Activated CD8-positive, alpha-beta T cell treated with anti-CD3 and anti-CD28 coated beads for 36 hours (primary cell): ENCODE measurements around the gene RBM47. TPM values are rescaled to one million over a fixed set of nuclear protein-coding genes. Genes with fewer than 3 reads are reported as not detected.

Experiments
- ATAC-seq: fragments of 200-7000 bp; cut with Tn5 transposase; one replicate; pipeline ENCODE4 v1.10.0; 2021; ENCODE audit warnings: mild to moderate bottlenecking, moderate library complexity
- CTCF ChIA-PET: fragments of 350-600 bp; sonication (Branson Sonifier 250); formaldehyde crosslinking; loops from one replicate; lab custom pipeline; 2021; ENCODE audit warnings: antibody characterized with exemption; lab: Charles Lee
- POLR2A ChIA-PET: fragments of 350-600 bp; sonication (Branson Sonifier 250); formaldehyde crosslinking; loops from one replicate; lab custom pipeline; 2021; ENCODE audit warnings: antibody characterized with exemption; lab: Charles Lee
- DNase-seq: peaks from one replicate; pipeline ENCODE4 v3.0.0-alpha.2; 2020
- H3K27ac Mint-ChIP-seq: one replicate; pipeline ENCODE4 v1.8.0; 2021; ENCODE audit warnings: mild to moderate bottlenecking, mixed read lengths
- H3K27me3 Mint-ChIP-seq: one replicate; pipeline ENCODE4 v1.8.0; 2021; ENCODE audit warnings: mixed read lengths
- H3K36me3 Mint-ChIP-seq: one replicate; pipeline ENCODE4 v1.8.0; 2021; ENCODE audit warnings: low read depth, mixed read lengths
- H3K4me1 Mint-ChIP-seq: one replicate; pipeline ENCODE4 v1.8.0; 2021; ENCODE audit warnings: low read depth, mixed read lengths
- H3K4me3 Mint-ChIP-seq: one replicate; pipeline ENCODE4 v1.8.0; 2021; ENCODE audit warnings: mild to moderate bottlenecking, moderate library complexity, mixed read lengths
- H3K9me3 Mint-ChIP-seq: one replicate; pipeline ENCODE4 v1.8.0; 2021; ENCODE audit warnings: mixed read lengths
- intact Hi-C: fragments of 100-400 bp; cut with micrococcal nuclease; formaldehyde crosslinking; loops from one replicate; pipeline ENCODE4 v1.10.0; 2022
- total RNA-seq, 2 experiments: library from RNA; stranded (reverse); gene quantifications; one replicate each; pipeline ENCODE4 v1.2.3, GENCODE V29; 2021
- TF ChIP-seq, protein P1 (sequence below): fragments of 200-600 bp; IDR thresholded peaks from one replicate; pipeline ENCODE4 v1.8.0; 2022; ENCODE audit warnings: antibody characterized with exemption, mild to moderate bottlenecking

Gene RBM47
- total RNA-seq, 2 experiments from 2014 or later: 0.13 to 0.74 TPM

DNA sequence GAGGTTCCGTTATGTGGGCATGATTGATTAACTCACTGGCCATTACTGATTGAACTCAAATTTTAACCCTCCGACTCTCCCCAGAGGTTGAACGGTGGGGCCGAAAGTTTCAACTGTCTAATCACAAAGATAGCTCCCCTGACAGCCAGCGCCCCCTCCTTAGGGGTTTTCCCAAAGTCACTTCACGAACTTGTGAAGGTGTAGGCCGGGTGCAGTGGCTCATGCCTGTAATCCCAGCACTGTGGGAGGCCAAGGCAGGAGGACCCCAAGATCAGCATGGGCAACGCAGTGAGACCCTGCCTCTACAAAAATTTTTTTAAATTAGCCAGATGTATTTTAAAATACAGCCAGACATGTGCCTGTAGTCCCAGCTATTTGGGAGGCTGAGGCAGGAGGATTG lies 39.8 kb upstream of the RBM47 start:
- Mint-ChIP-seq H3K27me3 (peaks cover 2% of the 10 kb centered on the region), H3K4me3 (no peak overlapping the region), H3K9me3 (no peaks in the 10 kb centered on the region), H3K36me3 (no peaks in the 10 kb centered on the region), H3K4me1 (peaks cover 38% of the 10 kb centered on the region), H3K27ac (no peak overlapping the region)
- ATAC-seq: no peak
- POLR2A ChIA-PET: interaction anchor here (0.6 kb wide), 1 partner anchor 937 kb away, joined by 3 read pairs; no protein-coding TSS in a partner anchor
- TF ChIP-seq, protein P1, sequence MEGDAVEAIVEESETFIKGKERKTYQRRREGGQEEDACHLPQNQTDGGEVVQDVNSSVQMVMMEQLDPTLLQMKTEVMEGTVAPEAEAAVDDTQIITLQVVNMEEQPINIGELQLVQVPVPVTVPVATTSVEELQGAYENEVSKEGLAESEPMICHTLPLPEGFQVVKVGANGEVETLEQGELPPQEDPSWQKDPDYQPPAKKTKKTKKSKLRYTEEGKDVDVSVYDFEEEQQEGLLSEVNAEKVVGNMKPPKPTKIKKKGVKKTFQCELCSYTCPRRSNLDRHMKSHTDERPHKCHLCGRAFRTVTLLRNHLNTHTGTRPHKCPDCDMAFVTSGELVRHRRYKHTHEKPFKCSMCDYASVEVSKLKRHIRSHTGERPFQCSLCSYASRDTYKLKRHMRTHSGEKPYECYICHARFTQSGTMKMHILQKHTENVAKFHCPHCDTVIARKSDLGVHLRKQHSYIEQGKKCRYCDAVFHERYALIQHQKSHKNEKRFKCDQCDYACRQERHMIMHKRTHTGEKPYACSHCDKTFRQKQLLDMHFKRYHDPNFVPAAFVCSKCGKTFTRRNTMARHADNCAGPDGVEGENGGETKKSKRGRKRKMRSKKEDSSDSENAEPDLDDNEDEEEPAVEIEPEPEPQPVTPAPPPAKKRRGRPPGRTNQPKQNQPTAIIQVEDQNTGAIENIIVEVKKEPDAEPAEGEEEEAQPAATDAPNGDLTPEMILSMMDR: no peak
- DNase-seq: peak; percentile 28
- intact Hi-C loops: no loop called here
- CTCF ChIA-PET: interaction anchor here (1.3 kb wide), 1 partner anchor 174 kb away, joined by 3 read pairs; no protein-coding TSS in a partner anchor

DNA sequence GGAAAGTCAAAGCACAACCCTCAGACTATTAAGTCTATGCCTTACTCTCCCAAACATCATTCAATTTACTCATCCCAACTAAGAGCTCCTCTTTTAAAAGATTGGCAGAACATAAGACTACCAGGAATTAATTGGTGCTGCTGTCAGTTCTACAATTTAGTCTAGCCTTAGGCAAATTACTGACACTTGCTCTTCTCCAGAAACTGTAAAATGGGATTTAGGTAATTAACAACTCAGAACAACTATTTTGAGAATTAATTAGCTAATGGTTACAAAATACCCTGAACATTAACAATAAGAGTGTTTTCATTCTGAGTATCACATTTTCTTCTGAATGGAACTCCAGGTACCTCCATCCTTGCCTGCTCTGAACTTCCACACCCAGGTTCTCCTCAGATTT lies 36.2 kb upstream of the RBM47 start:
- intact Hi-C loops: no loop called here
- DNase-seq (no peak), ATAC-seq (no peak)
- ChIA-PET POLR2A (no interaction called here), CTCF (no interaction called here)
- Mint-ChIP-seq H3K4me1 (peaks cover 23% of the 10 kb centered on the region), H3K27me3 (peaks cover 1% of the 10 kb centered on the region), H3K4me3 (no peak overlapping the region), H3K36me3 (no peaks in the 10 kb centered on the region), H3K27ac (no peak overlapping the region), H3K9me3 (no peaks in the 10 kb centered on the region)
- TF ChIP-seq, protein P1: no peak

DNA sequence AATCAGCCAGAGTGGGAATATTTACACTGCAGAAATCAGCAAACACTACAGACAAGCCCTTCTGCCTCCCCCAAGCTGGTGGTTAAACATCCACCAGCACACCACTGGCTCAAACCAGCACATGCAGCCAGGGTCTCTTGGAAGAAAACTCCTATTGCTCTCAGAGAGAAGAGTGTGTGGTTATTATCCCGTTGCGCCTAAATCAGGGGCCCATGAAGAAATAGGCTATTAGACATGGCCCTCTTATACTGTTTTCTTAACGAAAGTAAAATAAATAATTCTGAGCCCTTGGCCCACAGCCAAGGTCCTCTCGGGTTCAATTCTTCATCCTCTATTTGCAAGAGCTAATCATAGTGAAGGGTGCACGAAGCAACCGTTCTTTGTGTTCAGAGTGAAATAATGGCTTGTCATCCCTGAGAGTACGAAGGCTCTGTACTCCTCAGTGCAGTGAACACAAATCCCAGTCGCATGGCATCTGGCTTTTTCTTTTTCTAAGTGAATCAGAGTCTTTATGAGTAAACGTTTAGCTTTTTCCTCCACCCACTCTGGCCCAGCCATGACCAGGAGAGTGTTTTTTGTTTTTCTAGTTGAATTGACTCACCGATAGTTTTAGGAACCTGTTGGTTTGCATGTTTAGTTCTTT lies 33.4 kb upstream of the RBM47 start:
- TF ChIP-seq, protein P1: no peak
- ATAC-seq: peak; percentile 74
- intact Hi-C loops: no loop called here
- H3K9me3 Mint-ChIP-seq: no peaks in the 10 kb centered on the region
- peaks cover 11% of the 10 kb centered on the region for H3K4me1 Mint-ChIP-seq
- CTCF ChIA-PET: interaction anchor here (0.8 to 1.2 kb wide), 2 partner anchors 15 to 109 kb away, joined by 3 read pairs; no protein-coding TSS in a partner anchor
- no peak overlapping the region for H3K27ac Mint-ChIP-seq
- POLR2A ChIA-PET: interaction anchor here (0.6 to 1.6 kb wide), 3 partner anchors 10 to 1118 kb away, joined by 3 to 4 read pairs (median 4); no protein-coding TSS in a partner anchor
- DNase-seq: peak; percentile 54
- H3K4me3 Mint-ChIP-seq: no peak overlapping the region
- no peaks in the 10 kb centered on the region for H3K36me3 Mint-ChIP-seq
- peaks cover 1% of the 10 kb centered on the region for H3K27me3 Mint-ChIP-seq

DNA sequence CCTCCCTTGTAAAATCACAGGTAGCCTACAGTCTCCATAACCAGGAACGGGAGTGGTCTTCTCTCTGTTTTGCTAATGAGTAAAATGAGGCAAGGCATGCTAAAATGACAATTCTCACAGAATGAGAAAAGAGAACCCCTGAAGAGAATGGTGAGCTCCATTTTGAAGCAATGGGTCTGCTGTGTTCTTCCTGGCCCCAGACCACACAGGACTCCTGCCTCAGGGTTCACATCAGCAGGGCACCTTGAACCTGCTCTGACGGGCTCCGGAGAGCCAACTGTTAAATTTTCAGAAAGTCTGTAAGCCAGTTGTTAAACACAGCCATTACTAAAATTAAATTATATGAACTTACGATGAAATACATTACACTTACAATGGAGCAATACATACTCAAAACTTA lies 32.1 kb upstream of the RBM47 start:
- Mint-ChIP-seq H3K9me3 (no peaks in the 10 kb centered on the region), H3K27me3 (peaks cover 1% of the 10 kb centered on the region), H3K36me3 (no peaks in the 10 kb centered on the region), H3K4me1 (peaks cover 7% of the 10 kb centered on the region), H3K4me3 (no peak overlapping the region), H3K27ac (no peak overlapping the region)
- TF ChIP-seq, protein P1: no peak
- ATAC-seq: no peak
- intact Hi-C loops: no loop called here
- ChIA-PET POLR2A (no interaction called here), CTCF (no interaction called here)
- no peak for DNase-seq

DNA sequence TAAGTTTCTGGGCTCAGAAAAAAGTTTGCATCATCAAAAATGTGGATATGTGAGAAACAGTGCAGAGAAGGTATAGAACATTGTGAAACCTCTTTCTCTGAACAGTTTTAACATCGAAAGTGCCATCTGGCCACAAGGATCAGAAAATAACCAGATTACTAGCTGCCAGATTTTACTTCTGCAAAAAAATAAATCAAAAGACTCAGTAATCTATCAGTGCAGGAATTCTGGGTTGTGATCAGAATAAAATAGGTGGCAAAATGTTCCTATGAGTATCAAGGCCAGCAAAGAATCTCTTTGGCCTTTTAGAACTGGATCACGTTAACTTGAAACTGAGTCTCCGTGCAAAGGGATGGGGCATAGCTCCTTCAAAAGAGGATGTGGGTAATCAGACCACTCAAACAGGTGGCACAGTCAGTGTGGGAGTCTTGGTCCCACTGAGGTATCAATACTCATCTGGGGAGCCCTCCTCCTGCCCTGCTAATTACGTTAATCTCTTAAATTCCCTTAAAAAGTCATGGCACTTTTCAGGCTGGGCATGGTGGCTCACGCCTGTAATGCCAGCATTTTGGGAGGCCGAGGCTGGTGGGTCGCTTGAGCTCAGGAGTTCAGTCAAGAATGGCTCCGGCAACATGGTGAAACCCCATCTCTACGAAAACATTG lies 26.7 kb upstream of the RBM47 start:
- no peak overlapping the region for H3K4me3 Mint-ChIP-seq
- POLR2A ChIA-PET: interaction anchor here (0.9 kb wide), 1 partner anchor 32 kb away, joined by 3 read pairs; no protein-coding TSS in a partner anchor
- intact Hi-C loops: no loop called here
- TF ChIP-seq, protein P1: no peak
- CTCF ChIA-PET: interaction anchor here (1.1 kb wide), 1 partner anchor 187 kb away, joined by 3 read pairs; no protein-coding TSS in a partner anchor
- H3K4me1 Mint-ChIP-seq: peaks cover 9% of the 10 kb centered on the region
- H3K36me3 Mint-ChIP-seq: no peaks in the 10 kb centered on the region
- DNase-seq (peak; percentile 40), ATAC-seq (peak; percentile 75)
- no peak overlapping the region for H3K27ac Mint-ChIP-seq
- no peaks in the 10 kb centered on the region for H3K27me3 Mint-ChIP-seq
- no peaks in the 10 kb centered on the region for H3K9me3 Mint-ChIP-seq
